GM06990 (cell line): ENCODE results near the gene GHRHR.

Source experiments
- DNase-seq: peaks from one replicate; pipeline ENCODE4 v3.0.0-alpha.2; 2011; ENCODE audit not compliant: insufficient read length; ENCODE audit errors: extremely low read depth
- H3K27me3 ChIP-seq: replicated peaks from 2 replicates; pipeline ENCODE4 v1.6.0; 2011; ENCODE audit warnings: low read length; ENCODE audit not compliant: control insufficient read depth, insufficient read depth
- H3K36me3 ChIP-seq: 2 replicates; pipeline ENCODE4 v1.5.1; 2011; ENCODE audit warnings: low read length; ENCODE audit not compliant: control insufficient read depth, insufficient read depth
- H3K4me3 ChIP-seq: replicated peaks from 2 replicates; pipeline ENCODE4 v1.5.1; 2011; ENCODE audit warnings: low read depth, mild to moderate bottlenecking, control low read depth, low read length
- CTCF ChIP-seq: IDR thresholded peaks from 2 replicates; pipeline ENCODE4 v1.5.1; 2011; ENCODE audit warnings: low read length, control low read depth, mild to moderate bottlenecking, inconsistent platforms; ENCODE audit not compliant: insufficient read depth, poor library complexity, severe bottlenecking

Gene GHRHR

DNA sequence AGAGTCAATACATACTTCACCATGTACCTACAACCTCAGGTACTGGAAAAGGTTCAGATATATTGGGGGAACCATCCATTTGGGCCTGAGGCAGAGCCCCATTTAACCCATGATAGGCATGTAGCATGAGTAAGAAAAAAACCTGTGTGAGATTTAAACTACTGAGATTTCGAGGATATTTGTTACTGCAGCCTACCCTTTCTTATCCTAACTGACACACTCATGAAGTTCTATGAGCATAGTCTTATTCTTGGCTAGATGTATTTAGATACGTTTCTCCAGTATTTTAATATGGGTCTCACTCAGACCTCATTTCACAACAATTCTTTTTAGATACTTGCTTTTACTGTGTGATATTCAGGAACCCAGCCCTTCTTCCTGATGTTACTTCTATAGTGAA, 39.3 kb downstream of the GHRHR start:
- Histone ChIP-seq H3K36me3 (no peaks in the 10 kb centered on the region), H3K27me3 (peaks cover 2% of the 10 kb centered on the region; the same call in 1 of the 2 replicates), H3K4me3 (no peak overlapping the region)
- no peak for TF ChIP-seq CTCF
- DNase-seq = no peak

DNA sequence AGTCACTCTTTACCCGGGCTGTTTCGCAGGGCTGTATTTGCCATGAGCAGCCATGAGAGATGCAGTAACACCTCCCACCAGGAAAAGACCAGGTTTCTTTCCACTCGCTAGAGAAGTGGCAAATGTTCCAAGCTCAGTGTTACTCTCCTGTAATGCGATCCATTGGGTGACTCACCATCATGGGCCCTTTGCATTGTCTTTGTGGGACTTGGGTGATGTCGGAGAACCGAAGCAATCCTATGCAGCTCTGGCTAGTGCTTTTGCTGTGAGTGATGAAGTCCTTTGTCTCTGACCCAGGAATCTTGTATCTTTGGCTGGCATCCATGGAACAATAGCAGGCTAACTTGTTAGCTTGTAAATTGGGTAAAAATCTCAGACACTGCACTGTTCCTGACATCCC, 40.0 kb downstream of the GHRHR start:
- no peak for DNase-seq
- TF ChIP-seq CTCF = no peak
- Histone ChIP-seq H3K4me3 (no peak overlapping the region), H3K36me3 (no peaks in the 10 kb centered on the region), H3K27me3 (peaks cover 2% of the 10 kb centered on the region)

GRCh38 chr7:31004393-31004792, 40.6 kb downstream of the GHRHR start:
- no peak for TF ChIP-seq CTCF
- no peaks in the 10 kb centered on the region for H3K36me3 ChIP-seq
- H3K4me3 ChIP-seq = no peak overlapping the region
- peaks cover 2% of the 10 kb centered on the region for H3K27me3 ChIP-seq
- no peak for DNase-seq

DNA sequence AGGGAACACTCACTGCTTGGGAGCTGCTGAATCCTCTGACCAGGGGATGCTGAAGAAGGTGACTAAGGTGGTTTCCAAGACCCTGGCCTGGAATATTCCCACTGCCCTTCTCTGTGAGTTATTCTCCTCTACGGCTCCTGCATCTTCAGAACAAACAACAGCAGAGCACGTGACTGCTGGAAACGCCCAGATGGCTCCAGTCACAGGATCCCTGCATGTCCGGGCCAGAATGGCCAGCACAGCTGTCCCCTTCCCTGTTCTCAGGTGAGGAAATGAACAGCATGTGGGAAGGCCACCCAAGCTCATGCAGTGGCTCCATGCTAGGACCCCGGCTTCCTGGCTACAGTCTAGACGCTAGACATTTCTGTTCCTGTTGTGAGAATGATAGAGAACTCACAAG, 43.1 kb downstream of the GHRHR start:
- no peak overlapping the region for H3K4me3 ChIP-seq
- H3K27me3 ChIP-seq = peaks cover 2% of the 10 kb centered on the region
- no peak for DNase-seq
- TF ChIP-seq CTCF = no peak
- no peaks in the 10 kb centered on the region for H3K36me3 ChIP-seq

DNA sequence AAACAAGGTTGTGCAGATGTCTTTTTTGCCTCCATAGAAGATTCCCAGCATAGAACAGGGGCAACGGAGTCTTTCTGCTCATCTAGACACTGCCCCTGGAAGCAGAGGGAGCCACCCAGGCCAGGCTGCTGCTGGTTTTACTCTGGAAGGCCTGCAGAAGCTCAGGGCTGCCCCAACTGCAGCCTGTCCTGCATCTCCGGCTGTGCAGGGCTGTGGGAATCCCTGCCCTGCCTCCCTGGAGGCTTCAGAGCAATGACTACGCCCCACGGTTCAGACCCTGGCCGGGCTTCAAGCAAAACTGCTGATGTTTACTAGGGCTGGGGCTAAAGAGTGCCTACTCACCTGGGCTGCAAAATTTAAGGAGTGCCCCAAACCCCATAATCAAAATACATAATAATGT, 43.9 kb downstream of the GHRHR start:
- H3K4me3 ChIP-seq = no peak overlapping the region
- no peak for TF ChIP-seq CTCF
- DNase-seq = no peak
- peaks cover 2% of the 10 kb centered on the region for H3K27me3 ChIP-seq
- H3K36me3 ChIP-seq = no peaks in the 10 kb centered on the region

DNA sequence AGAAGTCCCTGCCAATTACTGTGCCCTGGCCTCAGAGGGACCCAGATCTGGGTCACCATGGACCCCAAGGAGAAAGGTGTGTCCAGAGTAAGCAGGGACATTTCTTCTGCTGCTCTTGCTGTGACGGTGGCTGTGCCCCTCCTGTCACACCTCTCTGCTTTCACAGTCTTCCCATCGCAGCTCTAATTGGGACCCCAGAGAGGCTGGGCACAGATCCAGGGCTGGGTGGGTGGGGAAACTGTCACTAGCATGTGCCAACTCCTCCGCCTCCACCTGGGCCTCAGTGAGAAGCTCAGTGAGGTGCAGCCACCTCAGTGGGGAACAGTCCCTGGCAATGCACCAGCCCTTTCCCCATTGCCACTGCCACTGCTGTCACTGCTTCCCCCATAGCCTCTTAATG, 51.1 kb downstream of the GHRHR start:
- no peak for TF ChIP-seq CTCF
- Histone ChIP-seq H3K4me3 (no peak overlapping the region), H3K36me3 (no peaks in the 10 kb centered on the region), H3K27me3 (no peaks in the 10 kb centered on the region; the same call in none of the 2 replicates)
- no peak for DNase-seq
